ENCODE results near the gene CCNQ.

CCNQ gene

DNA sequence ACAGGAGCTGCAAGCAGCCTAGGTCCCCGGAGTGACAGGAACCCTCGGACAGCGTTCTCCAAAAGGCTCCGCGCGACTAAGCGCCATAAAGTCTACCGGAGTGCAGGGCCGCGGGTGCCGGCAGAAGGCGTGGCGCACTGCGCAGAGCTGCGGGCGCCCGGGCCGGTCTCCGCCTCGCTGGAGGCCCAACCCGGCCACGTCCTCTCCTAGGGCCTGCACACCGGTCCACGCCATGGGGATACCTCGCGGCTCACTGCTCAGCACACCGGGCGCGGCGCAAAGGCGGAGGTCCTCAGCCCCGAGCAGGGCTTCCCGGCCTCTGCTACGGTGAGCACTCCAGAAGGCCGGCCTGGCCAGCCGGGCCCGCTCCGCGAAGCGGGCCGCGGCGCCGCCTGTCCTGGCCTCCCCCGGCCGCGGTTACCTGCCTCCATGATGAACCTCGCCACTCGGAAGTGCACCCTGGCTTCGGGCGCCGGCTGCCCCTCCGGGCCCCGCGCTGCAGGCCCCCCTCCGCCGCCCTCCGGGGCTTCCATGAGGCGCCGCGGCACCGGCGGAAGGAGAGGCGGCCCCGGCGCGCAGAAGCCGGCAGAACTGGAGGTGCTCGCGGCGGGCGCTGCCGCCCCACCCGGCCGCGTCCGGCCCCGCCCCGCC is at the start of gene CCNQ:
TSS of gene CCNQ (minus strand) at position 599 of the 651 bp plus-strand sequence. CDS start at position 533, 66 bp downstream.
- DNase-seq (ENCODE audit: low spot score), result peak; percentile 40

DNA sequence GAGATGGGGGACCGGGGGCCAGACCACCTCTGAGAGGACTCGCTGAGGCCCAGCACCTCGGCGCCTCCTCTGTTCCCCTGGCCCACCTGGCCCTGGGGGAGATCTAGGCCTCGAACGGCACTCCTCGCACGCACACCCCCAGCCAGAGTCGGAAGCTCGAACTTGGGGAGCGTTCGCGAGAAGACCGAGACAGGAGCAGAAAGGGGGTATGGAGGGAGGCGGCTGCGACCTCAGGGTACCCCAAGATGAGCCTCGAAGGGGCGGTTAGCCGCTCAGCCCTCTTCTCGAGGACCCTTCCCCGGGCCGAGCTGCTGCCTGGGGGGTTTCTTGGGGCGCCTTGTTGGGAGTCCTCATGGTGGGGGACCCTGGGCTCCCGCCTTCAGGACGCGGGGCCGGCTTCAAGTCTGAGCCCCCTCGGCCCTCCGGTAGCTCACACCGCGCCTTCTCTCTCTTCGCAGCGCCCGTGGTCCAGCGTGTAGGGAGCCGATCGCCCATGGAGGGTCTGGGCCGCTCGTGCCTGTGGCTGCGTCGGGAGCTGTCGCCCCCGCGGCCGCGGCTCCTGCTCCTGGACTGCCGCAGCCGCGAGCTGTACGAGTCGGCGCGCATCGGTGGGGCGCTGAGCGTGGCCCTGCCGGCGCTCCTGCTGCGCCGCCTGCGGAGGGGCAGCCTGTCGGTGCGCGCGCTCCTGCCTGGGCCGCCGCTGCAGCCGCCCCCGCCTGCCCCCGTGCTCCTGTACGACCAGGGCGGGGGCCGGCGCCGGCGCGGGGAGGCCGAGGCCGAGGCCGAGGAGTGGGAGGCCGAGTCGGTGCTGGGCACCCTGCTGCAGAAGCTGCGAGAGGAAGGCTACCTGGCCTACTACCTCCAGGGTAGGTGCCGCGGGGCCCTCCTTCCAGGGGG is 48.8 kb upstream of the CCNQ start:
- no peak for DNase-seq (ENCODE audit: low spot score)

- DNase-seq (ENCODE audit: low spot score), result peak; percentile 49
Measured at GRCh38 chrX:153646620-153647373, 47.9 kb upstream of the CCNQ start, which contains the start of gene DUSP9. Gene DUSP9 (plus strand): TSS chrX:153647203. CDS start chrX:153647954, 751 bp downstream.

- no peak for DNase-seq (ENCODE audit: low spot score)
Measured at GRCh38 chrX:153645921-153646488, 47.1 kb upstream of the CCNQ start.

- no peak for DNase-seq (ENCODE audit: low spot score)
Measured at GRCh38 chrX:153645151-153645550, 46.2 kb upstream of the CCNQ start.

DNA sequence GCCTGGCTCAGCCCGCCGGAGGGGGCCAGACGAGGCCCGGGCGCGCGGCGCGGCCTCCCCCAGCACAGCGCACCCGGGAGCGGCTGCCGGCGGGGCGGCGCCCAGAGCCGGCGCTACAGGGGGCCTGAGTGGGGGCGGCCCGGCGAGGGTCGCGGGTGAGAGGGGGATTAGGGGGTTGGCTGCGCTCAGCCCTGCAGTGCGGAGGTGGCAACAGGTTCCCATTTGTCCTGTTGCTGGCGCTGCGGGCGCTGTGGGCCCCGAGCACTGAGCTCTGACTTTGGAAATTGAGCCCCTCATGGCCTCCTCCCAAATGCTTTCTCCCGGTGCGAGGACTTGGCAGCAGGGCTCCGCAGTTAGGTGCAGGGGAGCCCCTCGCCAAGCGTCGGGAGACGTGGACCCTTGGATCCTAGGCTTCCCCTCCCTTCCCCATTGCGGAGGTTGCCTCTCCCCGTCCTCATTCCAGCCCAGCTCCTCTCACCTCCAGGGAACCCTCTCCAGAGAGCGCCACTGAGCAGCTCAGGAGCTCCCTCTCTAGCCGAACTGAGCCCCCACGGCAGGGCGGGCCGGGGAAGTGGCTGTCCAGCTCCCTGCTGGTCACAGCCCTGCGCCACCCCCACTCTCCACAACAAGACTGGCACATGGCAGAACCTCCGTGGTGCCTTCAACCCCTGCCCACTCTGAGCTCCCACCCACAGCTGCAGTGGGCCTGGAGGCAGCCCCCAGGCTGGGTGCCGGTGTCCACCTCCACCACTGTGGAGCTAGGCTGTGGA is 45.6 kb upstream of the CCNQ start:
- DNase-seq (ENCODE audit: low spot score), result no peak

GRCh38 chrX:153643431-153644351 is 44.8 kb upstream of the CCNQ start:
- DNase-seq (ENCODE audit: low spot score), result peak; percentile 51

- peak; percentile 1 for DNase-seq (ENCODE audit: low spot score)
Measured at GRCh38 chrX:153642655-153643430, 43.9 kb upstream of the CCNQ start.

DNA sequence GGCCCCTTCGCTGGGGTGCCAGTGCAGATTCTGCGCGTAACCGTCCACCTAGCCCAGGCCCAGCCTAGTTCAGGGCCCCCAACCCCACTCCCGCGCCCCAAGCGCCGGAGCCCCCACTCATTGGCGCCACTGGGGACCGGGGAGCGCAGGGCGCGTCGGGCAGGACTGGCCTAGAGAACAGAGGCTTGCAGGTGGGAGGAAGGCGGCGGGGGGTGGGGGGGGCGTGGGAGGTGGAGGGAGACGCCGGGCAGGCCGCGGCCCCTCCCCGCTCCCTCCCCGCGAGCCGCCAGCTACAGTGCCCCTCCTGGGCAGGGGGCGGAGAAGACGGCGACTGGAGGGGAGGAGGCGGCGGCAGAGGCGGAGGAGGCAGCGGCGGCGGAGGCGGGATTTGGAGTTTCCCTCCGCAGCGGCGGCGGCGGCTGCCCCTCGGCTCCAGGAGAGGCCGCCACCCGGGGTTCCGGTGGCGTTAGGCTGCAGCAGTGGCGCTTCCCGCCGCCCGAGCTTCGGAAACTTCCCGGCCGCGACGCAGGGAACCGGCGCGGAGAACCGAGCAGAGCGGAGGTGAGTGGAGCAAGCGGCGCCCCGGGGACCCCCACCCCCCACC is 43.2 kb upstream of the CCNQ start:
- DNase-seq (ENCODE audit: low spot score), result peak; percentile 13

DNA sequence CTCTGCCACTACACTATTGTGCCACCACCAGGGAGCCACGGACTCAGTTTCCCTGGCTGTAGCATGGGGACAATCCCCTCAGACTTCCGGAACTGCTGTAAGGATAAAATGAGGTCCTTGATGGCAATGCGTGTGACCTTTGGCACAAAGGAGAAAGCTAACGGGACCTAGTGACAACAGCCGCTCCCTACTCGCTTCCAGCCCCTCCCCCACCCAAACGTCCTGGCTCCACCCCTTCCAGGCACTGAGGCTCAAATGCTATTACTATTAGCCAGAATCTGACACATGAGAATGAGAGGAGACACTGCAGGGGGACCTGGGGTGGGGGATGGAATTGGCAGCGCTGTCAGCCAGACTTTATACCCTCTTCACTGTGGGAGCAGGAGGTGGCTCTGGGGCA is 42.7 kb upstream of the CCNQ start:
- no peak for DNase-seq (ENCODE audit: low spot score)

- DNase-seq (ENCODE audit: low spot score), result no peak
Measured at GRCh38 chrX:153640736-153641575, 42.0 kb upstream of the CCNQ start.

DNA sequence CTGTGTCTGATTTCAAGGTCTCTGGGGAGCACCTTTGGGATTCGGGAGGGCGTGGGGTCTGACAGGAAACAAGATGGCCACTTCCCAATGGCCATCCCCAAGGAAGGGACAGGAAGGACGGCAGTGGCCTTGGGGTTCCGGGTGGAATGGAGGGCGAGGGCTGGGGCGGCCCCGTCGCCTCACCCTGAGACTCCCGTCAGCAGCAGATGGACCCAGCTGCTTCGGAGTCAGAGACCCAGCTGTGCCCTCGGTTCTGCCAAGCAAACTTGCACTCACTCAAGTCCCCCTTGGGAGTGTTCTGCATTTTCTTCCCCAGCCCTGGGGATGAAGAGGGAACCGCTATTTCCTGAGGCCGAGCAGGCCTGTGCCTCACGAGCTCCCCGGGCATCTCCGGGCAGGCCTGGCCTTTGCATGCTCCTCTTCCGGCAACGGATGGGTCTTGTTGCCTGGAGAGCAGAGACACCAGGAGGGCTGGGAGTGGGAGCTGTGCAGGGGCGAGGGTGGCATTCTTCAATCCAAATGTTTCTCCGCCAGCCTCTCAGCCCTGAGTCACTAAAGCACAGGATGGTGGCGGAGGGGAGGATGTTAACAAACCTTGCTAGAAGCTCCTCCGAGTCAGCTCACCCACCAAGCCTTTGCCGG is 41.2 kb upstream of the CCNQ start:
- no peak for DNase-seq (ENCODE audit: low spot score)

DNA sequence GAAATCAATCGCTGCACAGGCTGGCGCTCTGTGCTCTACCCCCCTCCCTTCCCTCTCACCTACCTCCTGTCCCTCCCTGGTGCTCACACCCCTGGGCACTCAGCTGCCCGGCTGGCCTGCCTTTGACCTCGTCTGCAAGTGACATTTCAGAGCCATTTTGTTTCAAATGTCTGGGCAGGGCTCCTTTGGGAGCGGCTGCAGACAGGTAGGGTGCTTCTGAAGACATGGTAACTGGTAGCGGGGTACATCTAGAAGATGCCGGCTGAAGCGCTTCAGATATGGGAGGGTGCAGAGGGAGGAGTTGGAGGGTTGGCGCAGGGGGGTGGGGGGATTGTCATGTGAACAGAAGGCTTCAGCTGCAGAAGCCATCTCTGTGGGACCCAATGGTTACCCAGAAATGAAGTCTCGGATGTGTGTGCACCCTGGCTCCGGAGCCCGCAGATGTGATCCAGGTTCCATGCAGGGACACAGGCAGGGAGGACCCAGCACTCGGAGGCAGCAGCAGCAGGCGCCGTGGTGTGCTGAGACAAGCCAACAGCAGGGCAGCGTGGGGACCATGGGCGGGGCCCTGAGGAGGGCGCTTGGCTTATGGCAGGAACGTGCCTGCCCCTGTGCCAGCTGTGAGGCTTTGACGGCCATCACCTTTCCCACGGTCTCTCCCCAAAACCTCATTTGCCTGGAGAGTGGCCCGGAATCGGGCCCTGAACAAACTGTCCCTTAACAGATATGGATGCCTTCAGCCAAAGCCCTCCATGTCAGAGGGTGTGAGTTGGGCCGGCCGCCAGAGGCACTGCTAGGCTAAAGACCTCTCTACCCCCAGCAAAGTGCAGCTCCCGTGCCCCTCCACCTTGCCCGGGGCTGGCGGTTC is 40.5 kb upstream of the CCNQ start:
- no peak for DNase-seq (ENCODE audit: low spot score)

- DNase-seq (ENCODE audit: low spot score), result no peak
Measured at GRCh38 chrX:153638436-153639176, 39.7 kb upstream of the CCNQ start.

- DNase-seq (ENCODE audit: low spot score), result no peak
Measured at GRCh38 chrX:153638041-153638371, 39.1 kb upstream of the CCNQ start.

All from AG20443 (cell line).